ENCODE measurements around the gene INSM1. TPM values are rescaled to one million over a fixed set of nuclear protein-coding genes. Genes with fewer than 3 reads are reported as not detected.
A peak's percentile ranks its signal among the peaks of the same experiment; 100 is the strongest.

Gene INSM1
- total RNA-seq, 1 donor from 2014 or later, result not detected

DNA sequence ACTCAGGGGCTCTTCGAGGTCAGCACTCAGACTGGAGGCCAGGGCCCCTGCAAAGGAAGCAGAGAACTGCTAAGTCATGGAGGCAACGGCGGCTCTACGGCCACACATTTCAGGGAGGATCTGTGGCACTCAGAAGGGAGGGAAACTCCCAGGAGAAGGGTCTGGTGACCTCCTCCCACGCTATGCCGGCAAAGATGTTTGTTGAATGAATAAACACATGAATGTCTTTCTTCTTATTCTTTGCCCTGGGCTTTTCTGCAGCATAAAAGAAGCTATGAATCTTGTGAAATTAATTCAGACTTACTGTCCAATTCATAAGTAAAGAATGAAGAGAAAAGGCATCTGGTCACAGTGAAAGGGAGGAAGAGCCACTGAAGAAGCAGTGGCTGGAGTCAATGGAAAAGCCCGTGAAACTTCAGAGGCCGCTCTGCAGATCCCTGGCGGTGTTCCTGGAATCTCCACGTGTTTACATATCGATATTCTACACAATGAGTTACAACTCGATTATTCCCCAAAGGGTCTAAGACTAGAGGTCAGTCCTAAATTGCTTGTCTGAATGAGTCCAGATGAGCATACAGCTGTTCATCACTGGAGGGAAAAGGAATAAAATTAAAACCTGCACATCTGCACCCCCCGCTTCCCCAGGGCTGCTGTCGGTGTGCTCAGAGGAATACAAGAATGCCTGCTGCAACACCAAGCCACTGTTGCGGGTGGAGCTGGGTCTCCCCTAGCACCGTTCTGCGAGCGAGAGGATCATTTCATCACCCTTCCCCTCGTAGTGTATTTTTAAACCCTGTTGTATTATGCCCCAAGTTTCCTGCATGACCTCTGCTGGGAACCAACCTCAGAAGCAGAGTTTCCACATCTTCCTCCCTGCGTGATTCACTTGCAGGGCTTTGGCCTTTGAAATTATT is 25.6 kb downstream of the INSM1 start:
- no peak for DNase-seq (ENCODE audit: low read depth in 2 of 2)

DNA sequence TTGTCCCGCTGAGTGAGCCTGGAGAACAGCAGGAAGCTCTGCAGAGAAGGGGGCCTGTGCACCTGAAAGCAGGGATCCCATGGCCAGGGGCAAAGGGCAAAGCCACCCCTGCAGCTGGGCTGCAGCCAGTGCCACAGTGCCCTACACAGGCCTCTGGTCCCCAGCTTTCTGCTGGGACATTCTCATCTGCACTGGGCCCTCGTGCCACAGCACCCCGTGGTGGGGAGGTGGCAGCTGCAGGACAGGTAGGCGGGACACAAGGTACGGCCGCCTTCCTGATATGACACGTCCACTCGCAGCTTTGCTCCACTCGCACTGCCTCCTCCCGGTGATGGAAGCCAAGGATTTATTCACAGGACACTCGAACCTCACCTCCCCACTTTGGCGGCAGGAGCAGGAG is 27.2 kb downstream of the INSM1 start:
- DNase-seq (ENCODE audit: low read depth in 2 of 2), result no peak

DNA sequence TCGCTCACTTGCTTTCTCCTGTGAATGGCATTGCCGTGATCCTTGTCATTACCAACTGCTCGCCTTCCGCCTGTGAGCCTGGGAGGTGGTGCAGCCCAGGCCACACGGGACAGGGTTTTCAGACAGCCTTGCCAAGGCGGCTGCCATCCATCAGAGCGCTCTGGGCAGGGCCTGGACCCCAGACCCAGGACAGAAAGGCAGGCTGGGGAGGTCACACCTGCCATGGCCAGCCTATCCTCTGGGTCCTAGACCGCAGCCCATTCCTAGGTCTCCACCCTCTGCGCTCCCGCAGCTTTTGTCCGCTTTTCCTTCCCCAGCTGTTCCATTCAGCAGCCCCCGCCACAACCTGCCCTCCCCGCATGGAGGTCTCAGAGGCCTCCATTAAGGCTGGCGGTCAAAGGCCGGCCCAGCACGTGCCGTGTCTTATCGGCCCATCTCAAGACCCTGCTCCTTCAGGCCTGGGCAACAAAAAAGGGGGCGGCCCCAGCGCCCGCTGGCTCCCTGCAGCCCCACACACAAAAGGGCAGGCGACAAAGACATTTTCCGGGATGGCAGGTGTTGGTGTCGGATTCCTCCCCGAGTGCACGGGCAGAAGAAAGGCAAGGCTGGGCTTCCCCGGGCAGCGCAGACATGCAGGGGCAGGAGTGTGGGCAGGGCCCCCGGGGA is 28.1 kb downstream of the INSM1 start:
- no peak for DNase-seq (ENCODE audit: low read depth in 2 of 2)

DNA sequence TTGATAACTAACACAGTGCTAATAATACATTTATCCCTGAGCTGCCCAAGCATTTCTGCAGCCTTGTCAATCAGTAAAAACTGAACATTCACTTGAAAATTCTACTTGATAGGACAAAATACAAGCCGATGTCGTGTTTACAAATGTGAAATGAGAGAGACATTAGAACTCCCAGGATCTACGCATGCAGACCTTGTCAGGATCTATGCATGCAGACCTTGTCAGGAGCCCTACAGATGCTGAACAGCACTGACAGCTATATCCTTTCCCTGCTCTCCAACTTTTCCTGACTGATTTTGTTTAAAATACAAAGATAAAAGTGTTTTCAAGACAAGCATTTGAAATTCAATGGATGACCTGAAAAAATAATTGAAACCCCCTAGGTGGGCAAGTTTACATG is 28.9 kb downstream of the INSM1 start:
- no peak for DNase-seq (ENCODE audit: low read depth in 2 of 2)

DNA sequence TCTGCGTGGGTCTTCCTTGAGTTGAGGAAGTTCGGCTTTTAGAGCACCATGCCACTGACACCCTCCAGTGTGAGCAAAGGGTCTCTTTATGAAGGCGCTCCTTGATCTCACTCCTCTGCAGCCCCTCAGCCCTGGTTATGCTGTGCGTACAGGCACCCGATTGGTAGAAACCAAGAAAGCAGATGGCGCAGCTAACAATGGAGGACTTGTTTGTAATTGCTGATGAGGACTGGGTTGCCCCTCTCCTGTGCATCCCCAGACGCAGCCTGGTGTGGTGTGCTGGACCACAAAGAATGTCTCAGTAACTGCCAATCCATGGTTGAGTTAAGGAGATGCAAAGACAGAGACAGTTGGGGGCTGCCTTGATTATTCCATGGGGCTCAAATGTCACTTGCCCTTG is 30.2 kb downstream of the INSM1 start:
- DNase-seq (ENCODE audit: low read depth in 2 of 2), result no peak

DNA sequence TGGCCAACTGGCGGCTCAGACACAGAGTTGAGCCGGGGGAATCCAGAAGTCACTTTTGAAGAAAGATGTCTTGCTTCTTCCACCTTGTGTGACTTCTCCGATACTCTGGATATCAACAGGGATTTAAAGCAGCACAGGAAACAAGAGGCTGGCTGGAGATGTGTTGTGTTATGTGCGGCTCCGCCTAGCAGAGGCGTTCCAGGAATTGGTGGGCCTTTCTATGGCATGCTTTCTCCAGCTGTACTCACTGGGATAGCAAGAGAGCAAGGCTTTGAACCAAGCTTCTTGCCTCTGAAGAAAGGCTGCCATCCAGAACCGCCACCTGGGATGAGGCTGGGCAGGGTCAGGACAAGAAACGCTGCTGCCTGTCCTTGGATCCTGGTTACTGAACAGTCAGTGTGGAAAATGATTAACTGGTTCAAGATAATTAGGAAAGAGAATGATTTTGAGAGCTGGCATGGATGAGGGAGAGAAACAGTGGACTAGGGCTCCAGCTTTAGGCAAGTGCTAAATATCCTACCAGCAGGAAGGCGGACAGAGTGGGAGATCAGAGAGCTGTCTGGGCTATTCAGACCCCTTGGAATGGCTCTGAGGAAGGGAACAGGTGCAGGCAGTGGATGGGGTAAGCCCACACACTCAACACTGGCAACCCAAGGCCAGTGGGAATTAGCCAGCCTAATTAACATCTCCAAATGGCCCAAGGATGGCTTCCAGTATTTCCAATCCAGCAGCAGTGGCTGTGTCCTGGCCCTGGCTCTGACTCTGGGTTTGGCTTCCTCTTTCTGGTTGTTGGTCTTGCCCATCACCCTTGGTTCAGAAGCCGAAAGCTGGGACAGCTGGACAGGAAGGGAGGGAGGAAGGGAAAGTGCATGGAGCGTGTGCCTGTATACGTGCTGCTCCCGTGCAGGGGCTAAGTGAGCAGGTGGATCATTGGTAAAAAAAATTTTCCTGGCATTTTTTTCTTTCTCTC is 31.9 kb downstream of the INSM1 start:
- no peak for DNase-seq (ENCODE audit: low read depth in 2 of 2)

DNA sequence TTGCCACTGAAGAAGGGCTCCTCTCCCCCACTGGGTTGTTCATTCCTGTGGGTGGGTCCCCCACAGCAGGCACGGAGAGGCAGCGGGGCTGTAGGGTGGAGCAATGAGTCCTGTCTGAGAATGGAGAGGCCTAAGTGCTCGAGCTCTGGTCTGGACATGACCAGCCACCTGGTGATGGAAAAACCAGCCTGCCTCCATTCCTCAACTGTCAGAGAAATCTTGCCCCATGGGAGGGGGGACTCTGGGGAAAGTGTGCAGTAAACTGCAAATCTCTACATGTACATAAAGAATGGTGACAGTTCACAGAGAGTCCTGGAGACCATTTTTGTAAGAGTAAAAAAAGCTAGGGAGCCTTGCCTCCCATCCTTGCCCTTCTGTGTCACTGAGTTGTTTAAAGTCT is 34.1 kb downstream of the INSM1 start:
- no peak for DNase-seq (ENCODE audit: low read depth in 2 of 2)

DNA sequence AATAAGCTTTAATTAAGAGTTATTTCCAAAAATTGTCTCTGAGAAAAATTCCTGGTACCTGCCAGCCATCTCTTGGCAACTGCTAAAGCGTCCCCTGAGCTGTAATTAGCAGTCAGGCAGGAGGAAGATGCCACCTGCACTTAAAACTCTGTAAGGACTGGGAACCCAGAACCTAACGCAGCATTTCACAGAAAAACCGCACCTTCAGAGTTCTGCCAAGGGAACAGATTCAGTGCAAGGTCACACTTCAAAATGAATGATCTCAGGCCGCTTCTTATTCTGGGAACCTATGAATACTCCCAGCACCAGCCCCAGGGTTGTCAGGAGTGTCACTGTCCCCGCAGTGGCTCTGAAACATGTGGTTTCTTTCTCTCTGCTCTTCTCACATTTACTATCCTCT is 36.7 kb downstream of the INSM1 start:
- no peak for DNase-seq (ENCODE audit: low read depth in 2 of 2)

DNA sequence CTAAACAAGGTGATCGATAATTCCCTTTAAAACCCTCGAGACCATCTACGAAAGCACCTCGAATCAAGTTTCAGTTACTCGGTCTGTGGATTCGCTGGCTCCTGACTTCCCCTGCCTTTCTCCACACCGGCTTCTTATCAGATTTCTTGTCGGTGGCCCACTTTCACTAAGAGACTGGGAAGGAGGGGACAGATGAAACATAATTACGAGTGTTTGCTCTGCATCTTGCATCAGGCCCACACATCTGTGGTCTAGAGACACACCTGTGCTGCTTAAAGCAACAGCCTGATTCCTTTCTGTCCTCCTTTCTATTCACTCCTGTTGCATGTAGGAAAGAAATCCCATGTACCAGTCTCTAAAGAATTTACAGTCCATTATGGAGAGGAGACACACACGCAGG is 37.7 kb downstream of the INSM1 start:
- DNase-seq (ENCODE audit: low read depth in 2 of 2), result no peak

DNA sequence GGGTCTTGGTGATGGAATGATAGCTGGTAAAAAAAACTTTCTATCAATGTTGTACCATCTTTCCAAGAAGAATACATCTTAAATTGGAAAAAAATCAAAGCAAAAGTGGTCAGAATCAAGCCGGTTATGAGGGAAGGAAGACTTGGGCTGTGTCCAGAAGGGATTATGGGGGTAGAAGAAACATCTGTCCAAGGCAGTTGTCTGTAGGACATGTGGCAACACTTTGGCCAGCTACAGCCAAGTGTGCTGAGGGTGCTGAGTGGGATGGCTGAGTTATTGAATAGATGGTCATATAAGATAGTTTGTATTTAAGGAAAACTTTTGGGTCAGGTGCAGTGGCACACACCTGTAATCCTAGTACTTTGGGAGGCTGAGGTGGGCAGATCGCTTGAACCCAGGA is 38.4 kb downstream of the INSM1 start:
- no peak for DNase-seq (ENCODE audit: low read depth in 2 of 2)

DNA sequence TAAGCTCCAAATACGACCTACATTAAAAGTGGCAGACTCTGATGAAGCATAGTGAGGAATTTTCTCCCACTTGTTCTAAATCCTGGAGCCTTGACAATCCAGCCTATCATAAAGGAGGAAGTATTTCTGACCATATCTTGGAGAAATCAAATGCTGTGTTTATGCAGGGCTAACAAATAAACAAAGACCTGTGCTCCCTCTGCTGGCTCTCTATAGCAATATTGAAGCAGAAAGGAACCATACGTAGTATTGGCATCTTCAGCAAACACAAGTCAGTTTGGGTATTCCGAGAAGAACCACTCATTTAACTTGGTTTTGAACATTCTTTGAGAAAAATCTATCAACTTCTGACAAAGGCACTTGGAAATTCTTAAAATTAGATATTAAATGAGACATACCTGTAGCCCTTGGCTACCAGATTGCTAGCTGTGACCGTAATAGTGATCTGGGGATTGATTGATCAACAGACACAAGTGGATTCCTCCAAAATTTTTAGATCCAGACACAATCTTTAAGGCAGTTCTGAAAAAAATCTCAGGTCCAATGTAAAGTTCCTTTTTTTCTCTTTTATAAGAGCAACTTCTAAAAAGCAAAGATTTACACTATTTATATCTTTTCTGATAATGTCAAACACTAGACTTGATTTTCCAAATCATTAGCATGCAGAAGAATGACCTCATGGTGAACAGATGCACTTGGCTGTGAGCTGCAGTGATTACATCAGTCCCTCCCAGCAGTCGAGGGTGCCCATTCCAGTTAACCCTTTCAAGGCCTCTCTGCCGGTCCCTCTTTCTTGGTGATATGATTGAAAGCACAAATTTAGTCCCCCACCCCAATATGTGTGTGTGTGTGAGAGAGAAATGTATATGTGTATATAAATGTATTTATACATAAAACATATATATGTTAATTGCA is 40.2 kb downstream of the INSM1 start:
- DNase-seq (ENCODE audit: low read depth in 2 of 2), result no peak

DNA sequence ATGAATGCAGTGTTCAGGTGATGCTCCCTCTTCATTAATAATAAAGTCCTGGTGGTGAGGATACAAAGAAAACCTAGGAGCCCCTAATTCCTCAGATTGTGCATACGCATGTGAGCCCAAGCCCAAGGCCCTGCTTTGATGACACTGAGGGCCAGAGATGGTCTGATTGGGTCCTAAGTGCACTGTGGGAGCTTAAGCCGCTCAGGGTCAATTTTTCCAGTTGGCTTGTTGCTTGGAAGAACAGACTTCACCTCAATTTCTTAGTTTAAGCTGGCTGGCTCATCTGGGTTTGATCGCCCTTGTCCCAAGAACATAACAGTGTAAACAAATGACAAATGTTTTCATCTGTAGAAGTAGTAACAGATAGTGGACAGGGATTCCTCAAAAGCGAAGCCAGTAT is 41.4 kb downstream of the INSM1 start:
- DNase-seq (ENCODE audit: low read depth in 2 of 2), result no peak

DNA sequence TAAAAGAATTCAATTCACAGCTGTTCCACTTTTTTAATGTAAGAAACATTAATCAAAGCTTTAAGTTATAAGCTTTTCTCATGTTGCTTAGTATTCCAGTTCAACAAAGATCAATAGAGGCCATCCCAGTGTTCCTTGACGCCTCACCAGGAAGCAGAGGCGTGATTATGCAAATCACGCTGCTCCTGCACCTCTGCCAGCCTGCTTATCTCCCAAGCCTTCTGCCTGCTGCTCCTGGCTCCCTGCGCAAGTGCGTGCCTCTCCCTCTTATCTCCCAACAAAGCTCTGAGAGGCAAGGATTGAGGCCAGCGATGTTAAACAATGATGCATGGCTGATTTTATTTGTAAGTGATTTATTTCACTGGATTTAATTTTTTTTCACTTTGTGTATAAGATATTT is 42.8 kb downstream of the INSM1 start:
- DNase-seq (ENCODE audit: low read depth in 2 of 2), result peak in 1 of 2 donors; percentile 32

DNA sequence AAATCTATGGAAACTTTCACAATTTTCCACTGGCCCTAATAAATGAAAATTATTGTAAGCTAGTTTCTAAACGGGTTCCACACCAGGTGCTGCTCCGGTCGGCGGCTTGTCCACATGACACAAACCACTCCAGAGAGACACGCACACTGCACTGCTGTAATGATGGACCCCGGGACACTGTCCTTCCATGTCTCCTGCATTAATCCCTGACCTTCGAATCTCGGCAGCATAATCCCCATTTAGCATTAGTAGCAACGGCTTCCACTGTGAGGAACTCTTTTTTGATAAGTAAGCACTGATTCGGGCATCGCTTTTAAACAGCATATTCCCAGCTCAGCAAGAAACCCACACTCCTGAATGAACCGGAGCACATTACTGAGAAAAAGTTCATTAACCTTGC is 43.5 kb downstream of the INSM1 start:
- no peak for DNase-seq (ENCODE audit: low read depth in 2 of 2)

DNA sequence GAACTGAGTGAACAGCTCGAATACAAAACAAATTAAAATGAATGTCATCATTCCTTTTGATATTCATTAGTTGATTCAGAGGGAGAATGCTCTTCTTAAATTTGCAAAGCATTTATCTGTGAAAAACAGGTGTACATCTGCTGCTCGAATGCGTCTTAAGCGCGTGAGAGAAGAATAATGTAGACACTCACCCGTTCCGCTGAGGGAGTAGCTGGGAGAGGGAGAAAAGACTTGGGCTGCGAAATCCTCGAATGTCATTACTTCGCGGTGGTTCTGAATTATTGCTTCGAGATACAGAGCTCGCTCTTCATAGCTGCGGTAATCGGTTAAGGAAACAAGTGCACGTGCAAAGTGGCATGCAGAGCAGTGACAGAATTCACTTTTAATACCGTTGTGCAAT is 43.9 kb downstream of the INSM1 start:
- DNase-seq (ENCODE audit: low read depth in 2 of 2), result no peak

DNA sequence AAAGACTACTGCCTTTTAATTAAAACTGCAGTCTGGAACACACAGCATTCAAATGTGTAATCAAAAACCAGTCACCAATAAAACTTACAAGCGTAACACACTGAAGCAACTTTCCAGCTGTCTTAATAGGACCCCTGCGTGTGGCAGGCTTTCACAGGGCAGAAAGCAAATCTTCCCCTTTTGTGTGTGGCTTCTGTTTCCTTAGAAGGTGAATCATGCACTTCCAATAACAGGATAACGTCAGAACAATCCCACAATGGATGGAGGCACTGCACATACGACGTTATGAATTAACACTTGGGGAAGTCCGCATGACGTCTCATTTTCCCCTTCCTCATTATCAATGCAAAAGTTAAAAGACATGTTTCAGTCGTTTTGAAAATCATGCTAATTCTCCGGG is 44.8 kb downstream of the INSM1 start:
- peak; percentile 13 to 73 for DNase-seq (ENCODE audit: low read depth in 2 of 2)

DNA sequence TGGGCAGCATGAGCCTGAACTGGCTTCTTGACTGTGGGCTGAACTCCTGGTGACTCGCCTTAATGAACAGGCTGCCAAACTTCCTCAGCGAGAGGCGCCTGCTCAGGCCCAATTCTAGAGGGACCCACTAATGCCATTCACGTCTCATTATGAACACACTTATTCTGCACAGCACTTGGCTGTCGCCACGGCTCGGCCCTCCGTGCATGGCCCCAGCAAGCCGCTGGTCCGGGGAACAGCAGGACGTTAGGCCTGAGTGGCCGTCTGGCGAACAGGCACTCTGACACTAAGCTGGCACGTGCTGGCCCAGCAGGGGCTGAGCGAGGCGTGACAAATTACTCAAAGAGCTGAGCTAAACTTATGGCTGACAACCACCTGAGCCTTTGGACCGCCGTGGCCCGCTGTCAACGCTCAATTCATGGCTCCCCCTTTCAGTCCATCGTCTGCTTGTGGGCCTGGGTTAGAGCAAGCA is 45.9 kb downstream of the INSM1 start:
- DNase-seq (ENCODE audit: low read depth in 2 of 2), result no peak

DNA sequence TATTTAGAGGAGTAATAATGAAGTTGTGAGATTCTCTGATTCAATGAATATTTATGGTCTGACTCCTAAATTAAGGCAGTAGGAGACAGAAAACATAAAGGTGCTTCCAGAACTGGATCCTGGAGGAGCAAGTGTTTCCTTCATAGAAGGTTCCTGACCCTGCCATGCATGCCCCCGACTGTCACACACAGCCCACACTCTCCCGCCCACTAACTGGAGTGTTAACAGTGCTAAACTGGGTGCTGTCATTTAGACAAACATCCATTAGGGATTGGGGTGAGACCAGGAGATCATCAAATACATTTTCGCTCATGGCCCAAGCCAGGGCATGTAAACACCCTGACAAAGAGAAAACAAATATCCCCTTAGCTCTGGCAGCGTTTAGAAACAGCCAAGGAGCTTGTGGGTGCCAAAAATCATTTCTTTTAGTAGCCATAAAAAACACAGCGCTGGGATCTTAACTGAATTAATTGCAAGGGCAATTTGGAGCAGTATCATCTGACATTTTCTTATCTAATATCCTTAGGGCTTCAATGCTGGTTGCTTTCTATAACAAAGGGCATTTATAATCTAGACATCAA is 46.8 kb downstream of the INSM1 start:
- DNase-seq (ENCODE audit: low read depth in 2 of 2), result no peak

DNA sequence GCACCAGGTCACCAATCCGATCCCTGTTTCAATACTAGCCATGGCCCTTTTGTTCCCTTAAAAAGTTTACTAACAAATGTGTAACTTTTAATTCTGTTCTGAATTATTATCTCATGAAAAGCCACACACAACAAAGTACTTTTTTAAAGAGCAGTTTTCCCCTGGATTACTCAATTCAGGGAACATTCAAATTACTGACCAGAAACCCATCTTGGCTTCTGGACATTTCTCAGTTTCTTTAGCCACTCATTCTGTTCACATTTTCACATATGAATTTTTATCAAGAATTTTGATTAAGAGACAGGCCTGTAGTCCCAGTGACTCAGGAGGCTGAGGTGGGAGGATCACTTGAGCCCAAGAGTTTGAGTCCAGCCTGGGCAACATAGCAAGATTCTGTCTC is 47.4 kb downstream of the INSM1 start:
- no peak for DNase-seq (ENCODE audit: low read depth in 2 of 2)
